Activated B cell treated with CpG ODN at 0.5 μM for 24 hours (primary cell): ENCODE measurements around the gene DNAJC17. TPM values are rescaled to one million over a fixed set of nuclear protein-coding genes. Genes with fewer than 3 reads are reported as not detected.
A peak's percentile ranks its signal among the peaks of the same experiment; 100 is the strongest.

Experiments used
- ATAC-seq: fragments of 200-7000 bp; cut with Tn5 transposase; one replicate; pipeline ENCODE4 v1.10.0; 2021; ENCODE audit warnings: low read depth, mild to moderate bottlenecking, moderate library complexity
- CTCF ChIA-PET: fragments of 350-600 bp; sonication (Branson Sonifier 250); formaldehyde crosslinking; loops from one replicate; lab custom pipeline; 2021; ENCODE audit warnings: antibody characterized with exemption; lab: Charles Lee
- POLR2A ChIA-PET: fragments of 350-600 bp; sonication (Branson Sonifier 250); formaldehyde crosslinking; loops from one replicate; lab custom pipeline; 2021; ENCODE audit warnings: antibody characterized with exemption; lab: Charles Lee
- DNase-seq: peaks from one replicate; pipeline ENCODE4 v3.0.0; 2022
- H3K27ac Mint-ChIP-seq: one replicate; pipeline ENCODE4 v1.8.0; 2020; ENCODE audit warnings: mixed read lengths
- H3K27me3 Mint-ChIP-seq: one replicate; pipeline ENCODE4 v1.8.0; 2021; ENCODE audit warnings: mixed read lengths
- H3K36me3 Mint-ChIP-seq: one replicate; pipeline ENCODE4 v1.8.0; 2021; ENCODE audit warnings: low read depth, mixed read lengths
- H3K4me1 Mint-ChIP-seq: one replicate; pipeline ENCODE4 v1.8.0; 2021; ENCODE audit warnings: mixed read lengths
- H3K4me3 Mint-ChIP-seq: one replicate; pipeline ENCODE4 v1.8.0; 2020; ENCODE audit warnings: mild to moderate bottlenecking, mixed read lengths
- H3K9me3 Mint-ChIP-seq: one replicate; pipeline ENCODE4 v1.8.0; 2020; ENCODE audit warnings: mixed read lengths
- intact Hi-C: fragments of 100-400 bp; cut with micrococcal nuclease; formaldehyde crosslinking; loops from one replicate; pipeline ENCODE4 v1.15.1; 2024
- total RNA-seq: library from RNA; stranded (reverse); gene quantifications from 2 replicates; pipeline ENCODE4 v1.2.3, GENCODE V29; 2022
- TF ChIP-seq, protein P1 (sequence below): fragments of 200-600 bp; IDR thresholded peaks from one replicate; pipeline ENCODE4 v1.8.0; 2022; ENCODE audit warnings: antibody characterized with exemption, mild to moderate bottlenecking

Gene DNAJC17
- total RNA-seq, 1 donor from 2014 or later = 51.0 TPM

DNA sequence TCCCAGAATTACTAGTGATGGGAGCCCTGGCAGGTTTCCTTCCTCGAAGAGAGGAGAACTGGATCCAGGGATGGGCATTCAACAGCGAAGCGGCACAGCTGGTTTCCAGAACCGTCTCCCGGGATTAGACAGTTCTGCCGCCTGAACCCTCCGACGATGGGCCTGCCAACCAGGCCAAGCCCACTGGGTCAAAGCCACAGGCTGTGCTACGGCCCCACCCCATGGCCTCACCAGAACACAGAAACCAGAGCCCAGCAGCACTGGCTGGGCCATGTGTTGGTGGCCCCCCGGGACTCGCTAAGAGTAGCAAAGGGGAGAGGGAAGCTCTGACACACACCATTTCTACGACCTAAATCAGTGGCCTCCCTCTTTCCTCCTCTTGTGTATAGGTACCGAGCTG, 35.3 kb downstream of the DNAJC17 start:
- POLR2A ChIA-PET = interaction anchor here (0.9 to 1.0 kb wide), 2 partner anchors 35 to 77 kb away, joined by 3 to 8 read pairs; partner anchors contain the start of genes RAD51 and ZFYVE19
- intact Hi-C loops = no loop called here
- peak overlapping the region; percentile 60 for H3K27ac Mint-ChIP-seq
- no peaks in the 10 kb centered on the region for H3K27me3 Mint-ChIP-seq
- H3K4me1 Mint-ChIP-seq = peaks cover 47% of the 10 kb centered on the region
- peaks cover 44% of the 10 kb centered on the region for H3K36me3 Mint-ChIP-seq
- TF ChIP-seq, protein P1, sequence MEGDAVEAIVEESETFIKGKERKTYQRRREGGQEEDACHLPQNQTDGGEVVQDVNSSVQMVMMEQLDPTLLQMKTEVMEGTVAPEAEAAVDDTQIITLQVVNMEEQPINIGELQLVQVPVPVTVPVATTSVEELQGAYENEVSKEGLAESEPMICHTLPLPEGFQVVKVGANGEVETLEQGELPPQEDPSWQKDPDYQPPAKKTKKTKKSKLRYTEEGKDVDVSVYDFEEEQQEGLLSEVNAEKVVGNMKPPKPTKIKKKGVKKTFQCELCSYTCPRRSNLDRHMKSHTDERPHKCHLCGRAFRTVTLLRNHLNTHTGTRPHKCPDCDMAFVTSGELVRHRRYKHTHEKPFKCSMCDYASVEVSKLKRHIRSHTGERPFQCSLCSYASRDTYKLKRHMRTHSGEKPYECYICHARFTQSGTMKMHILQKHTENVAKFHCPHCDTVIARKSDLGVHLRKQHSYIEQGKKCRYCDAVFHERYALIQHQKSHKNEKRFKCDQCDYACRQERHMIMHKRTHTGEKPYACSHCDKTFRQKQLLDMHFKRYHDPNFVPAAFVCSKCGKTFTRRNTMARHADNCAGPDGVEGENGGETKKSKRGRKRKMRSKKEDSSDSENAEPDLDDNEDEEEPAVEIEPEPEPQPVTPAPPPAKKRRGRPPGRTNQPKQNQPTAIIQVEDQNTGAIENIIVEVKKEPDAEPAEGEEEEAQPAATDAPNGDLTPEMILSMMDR = no peak
- DNase-seq (no peak), ATAC-seq (no peak)
- no peak overlapping the region for H3K4me3 Mint-ChIP-seq
- H3K9me3 Mint-ChIP-seq = no peaks in the 10 kb centered on the region
- CTCF ChIA-PET = interaction anchor here (1.0 to 6.6 kb wide), 2 partner anchors 10 to 25 kb away, joined by 5 to 45 read pairs; no protein-coding TSS in a partner anchor

DNA sequence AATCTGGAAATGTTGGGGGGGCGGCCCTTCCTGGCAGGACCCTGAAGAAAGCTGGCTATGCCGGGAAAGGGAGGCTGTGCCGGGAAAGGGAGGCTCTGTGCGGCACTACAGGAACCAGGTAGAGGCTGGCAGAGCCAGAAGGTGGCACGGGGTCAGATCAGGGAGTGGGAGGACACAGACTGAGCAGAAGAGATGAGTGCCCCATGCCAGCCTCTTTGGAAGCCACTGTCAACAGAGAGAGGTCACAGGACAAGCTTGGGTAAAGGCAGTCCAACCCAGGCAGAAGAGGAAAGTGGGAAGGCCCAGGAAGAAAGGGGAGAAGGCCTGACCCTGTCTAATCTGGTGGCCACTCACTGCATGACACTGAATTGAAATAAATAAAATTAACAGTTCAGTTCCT, 36.0 kb downstream of the DNAJC17 start:
- DNase-seq = no peak
- no peaks in the 10 kb centered on the region for H3K9me3 Mint-ChIP-seq
- ChIA-PET POLR2A (interaction anchor here (1.0 to 3.3 kb wide), 6 partner anchors 13 to 463 kb away, joined by 4 to 49 read pairs (median 16); partner anchors contain the start of genes DNAJC17, PLCB2, RAD51 and RPUSD2), CTCF (interaction anchor here (6.6 kb wide), 1 partner anchor 11 kb away, joined by 45 read pairs; no protein-coding TSS in a partner anchor)
- peak overlapping the region; percentile 59 for H3K27ac Mint-ChIP-seq
- no peak for ATAC-seq
- no peaks in the 10 kb centered on the region for H3K27me3 Mint-ChIP-seq
- TF ChIP-seq, protein P1 = no peak
- no peak overlapping the region for H3K4me3 Mint-ChIP-seq
- intact Hi-C loops = no loop called here
- peaks cover 47% of the 10 kb centered on the region for H3K4me1 Mint-ChIP-seq
- H3K36me3 Mint-ChIP-seq = peaks cover 37% of the 10 kb centered on the region

- TF ChIP-seq, protein P1 = no peak
- intact Hi-C loops = no loop called here
- POLR2A ChIA-PET = interaction anchor here (0.5 to 3.3 kb wide), 17 partner anchors 12 to 1199 kb away, joined by 3 to 49 read pairs (median 6); partner anchors contain the start of genes CCDC32, CHP1, DNAJC17 and EXD1
- CTCF ChIA-PET = interaction anchor here (0.9 to 6.6 kb wide), 4 partner anchors 12 to 216 kb away, joined by 3 to 45 read pairs (median 8); no protein-coding TSS in a partner anchor
- DNase-seq (peak; percentile 42), ATAC-seq (no peak)
- H3K27ac Mint-ChIP-seq = peak overlapping the region; percentile 93
- no peaks in the 10 kb centered on the region for H3K27me3 Mint-ChIP-seq
- no peaks in the 10 kb centered on the region for H3K9me3 Mint-ChIP-seq
- peaks cover 52% of the 10 kb centered on the region for H3K4me1 Mint-ChIP-seq
- peaks cover 27% of the 10 kb centered on the region for H3K36me3 Mint-ChIP-seq
- peak overlapping the region; percentile 82 for H3K4me3 Mint-ChIP-seq
Measured at GRCh38 chr15:40770147-40770721, 37.0 kb downstream of the DNAJC17 start.

DNA sequence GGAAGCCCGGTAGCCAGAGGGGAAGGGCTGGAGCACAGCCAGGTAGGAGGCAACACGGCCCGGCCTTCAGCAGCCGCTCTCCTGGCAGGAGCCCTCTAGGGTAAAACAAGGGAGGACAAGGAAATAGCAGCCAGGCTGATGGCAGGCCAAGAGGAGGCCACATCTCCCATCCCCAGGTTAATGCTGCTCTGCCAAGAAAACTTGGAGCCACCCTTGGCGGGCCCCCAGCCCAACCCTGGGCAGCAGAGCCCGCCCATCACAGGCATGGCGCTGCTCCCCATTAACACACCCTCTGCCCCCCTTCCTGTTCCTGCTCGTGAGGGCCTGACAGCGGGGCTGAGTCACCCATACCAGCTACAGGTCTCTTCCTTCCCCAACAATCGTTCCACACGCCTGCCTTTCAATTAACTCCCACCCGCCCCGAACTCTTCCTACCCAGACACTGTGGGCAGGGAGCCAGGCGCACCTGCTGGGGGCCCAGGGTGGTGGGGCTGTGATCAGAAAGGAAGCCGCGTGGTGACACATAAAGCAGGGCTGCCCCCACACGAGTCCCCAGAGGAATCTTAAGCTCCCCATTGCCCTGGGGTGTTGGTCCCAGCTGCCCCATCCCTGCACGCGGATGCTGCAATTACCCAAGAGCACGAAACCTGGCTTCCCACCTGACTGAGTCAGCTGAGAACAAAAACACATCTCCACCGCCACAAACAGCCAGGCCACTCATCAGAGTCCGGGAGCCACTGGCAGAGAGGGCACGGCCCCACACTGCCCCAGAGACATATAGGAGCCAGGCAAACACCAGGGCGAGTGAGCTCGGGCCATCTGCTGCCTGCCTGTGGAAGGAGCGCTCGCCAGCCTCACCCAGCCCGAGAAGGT, 37.8 kb downstream of the DNAJC17 start, which contains the start of gene C15orf62:
Gene C15orf62 (plus strand): TSS at position 707 of the 873 bp plus-strand sequence. CDS start 516 bp downstream, outside the sequence.
- H3K4me3 Mint-ChIP-seq = peak within 1 kb of the TSS; percentile 82
- peak; percentile 84 for ATAC-seq
- intact Hi-C loops = loop anchor here (1.0 to 5.0 kb wide), 8 partner anchors 13 to 348 kb away; partner anchors contain the start of genes BAHD1, CCDC32, DNAJC17 and INO80

More for the DNA sequence above, 37.8 kb downstream of the DNAJC17 start, which contains the start of gene C15orf62:
- ChIA-PET CTCF (interaction anchor here (0.9 to 6.6 kb wide), 5 partner anchors 9 to 216 kb away, joined by 3 to 45 read pairs (median 5); no protein-coding TSS in a partner anchor), POLR2A (interaction anchor here (0.6 to 3.3 kb wide), 17 partner anchors 11 to 1200 kb away, joined by 3 to 49 read pairs (median 6); partner anchors contain the start of genes CCDC32, CHP1, DNAJC17 and EXD1)
- H3K4me1 Mint-ChIP-seq = peaks cover 59% of the 10 kb centered on the region
- TF ChIP-seq, protein P1 = no peak
- H3K27me3 Mint-ChIP-seq = no peaks in the 10 kb centered on the region
- H3K27ac Mint-ChIP-seq = peak within 1 kb of the TSS; percentile 93
- no peaks in the 10 kb centered on the region for H3K9me3 Mint-ChIP-seq
- DNase-seq = peak; percentile 81
- H3K36me3 Mint-ChIP-seq = peaks cover 19% of the 10 kb centered on the region
